H9 (cell line): ENCODE measurements around the gene PRKCZ. TPM values are rescaled to one million over a fixed set of nuclear protein-coding genes. Genes with fewer than 3 reads are reported as not detected.

Experiments used
- DNase-seq: peaks from one replicate; pipeline ENCODE4 v3.0.0-alpha.2; 2017
- H2AFZ ChIP-seq: one replicate; pipeline ENCODE4 v1.6.1; 2013; ENCODE audit warnings: mild to moderate bottlenecking, low read length, control low read depth, moderate library complexity
- H2AK5ac ChIP-seq: 2 replicates; pipeline ENCODE4 v1.6.1; 2013; ENCODE audit warnings: low read length, control low read depth, mixed read lengths; ENCODE audit not compliant: insufficient read length
- H2BK120ac ChIP-seq: one replicate; pipeline ENCODE4 v1.6.1; 2013; ENCODE audit warnings: low read depth, mild to moderate bottlenecking, low read length, control low read depth, inconsistent platforms; ENCODE audit not compliant: poor library complexity, severe bottlenecking
- H2BK12ac ChIP-seq: 2 replicates; pipeline ENCODE4 v1.6.1; 2013; ENCODE audit warnings: low read length, control low read depth, mixed read lengths, low read depth; ENCODE audit not compliant: insufficient read length
- H2BK15ac ChIP-seq: 2 replicates; pipeline ENCODE4 v1.6.1; 2013; ENCODE audit warnings: low read depth, low read length, control low read depth
- H2BK20ac ChIP-seq: one replicate; pipeline ENCODE4 v1.6.1; 2013; ENCODE audit warnings: low read depth, mild to moderate bottlenecking, low read length, control low read depth, inconsistent platforms; ENCODE audit not compliant: poor library complexity, severe bottlenecking
- H2BK5ac ChIP-seq: 2 replicates; pipeline ENCODE4 v1.6.1; 2013; ENCODE audit warnings: low read length, control low read depth, mixed read lengths; ENCODE audit not compliant: insufficient read length
- H3K14ac ChIP-seq: 2 replicates; pipeline ENCODE4 v1.6.1; 2013; ENCODE audit warnings: low read length, control low read depth; ENCODE audit not compliant: insufficient read depth
- H3K18ac ChIP-seq: 2 replicates; pipeline ENCODE4 v1.6.1; 2013; ENCODE audit warnings: low read depth, mild to moderate bottlenecking, mixed read lengths, low read length, control low read depth; ENCODE audit not compliant: insufficient read length
- H3K23ac ChIP-seq: 2 replicates; pipeline ENCODE4 v1.6.1; 2013; ENCODE audit warnings: low read length, control low read depth, mixed read lengths, low read depth; ENCODE audit not compliant: insufficient read length
- H3K23me2 ChIP-seq: 2 replicates; pipeline ENCODE4 v1.6.1; 2013; ENCODE audit warnings: low read depth, mild to moderate bottlenecking, mixed read lengths, low read length, control low read depth; ENCODE audit not compliant: insufficient read length, poor library complexity, severe bottlenecking
- H3K27ac ChIP-seq: 2 replicates; pipeline ENCODE4 v1.5.1; 2013; ENCODE audit warnings: low read length, control low read depth, mixed read lengths, low read depth; ENCODE audit not compliant: insufficient read length
- H3K27me3 ChIP-seq: 2 replicates; pipeline ENCODE4 v1.6.1; 2013; ENCODE audit warnings: low read length, control low read depth, inconsistent platforms; ENCODE audit not compliant: insufficient read depth
- H3K4ac ChIP-seq: 2 replicates; pipeline ENCODE4 v1.6.1; 2013; ENCODE audit warnings: low read depth, mild to moderate bottlenecking, control low read depth, inconsistent platforms, low read length, moderate library complexity
- H3K4me1 ChIP-seq: 2 replicates; pipeline ENCODE4 v1.6.1; 2013; ENCODE audit warnings: low read length, control low read depth, inconsistent platforms; ENCODE audit not compliant: insufficient read depth
- H3K4me2 ChIP-seq: 2 replicates; pipeline ENCODE4 v1.6.1; 2013; ENCODE audit warnings: low read length, control low read depth, mixed read lengths; ENCODE audit not compliant: insufficient read length, insufficient read depth
- H3K56ac ChIP-seq: 2 replicates; pipeline ENCODE4 v1.6.1; 2013; ENCODE audit warnings: low read depth, mild to moderate bottlenecking, mixed read lengths, low read length, control low read depth; ENCODE audit not compliant: insufficient read length
- H3K79me1 ChIP-seq: 2 replicates; pipeline ENCODE4 v1.6.1; 2013; ENCODE audit warnings: low read depth, mild to moderate bottlenecking, moderate library complexity, low read length, control low read depth, inconsistent platforms; ENCODE audit not compliant: insufficient read depth, poor library complexity, severe bottlenecking
- H3K79me2 ChIP-seq: 2 replicates; pipeline ENCODE4 v1.6.1; 2013; ENCODE audit warnings: low read length, control low read depth, inconsistent platforms; ENCODE audit not compliant: insufficient read depth
- H3K9ac ChIP-seq: 2 replicates; pipeline ENCODE4 v1.6.1; 2013; ENCODE audit warnings: low read length, control low read depth, mixed read lengths; ENCODE audit not compliant: insufficient read length; ENCODE audit errors: extremely low read depth
- H3K9me3 ChIP-seq: one replicate; pipeline ENCODE4 v1.6.1; 2013; ENCODE audit warnings: low read depth, low read length, inconsistent platforms; ENCODE audit not compliant: control insufficient read depth
- H3T11ph ChIP-seq: one replicate; pipeline ENCODE4 v1.6.1; 2013; ENCODE audit warnings: mild to moderate bottlenecking, low read length, control low read depth, inconsistent platforms
- H4K20me1 ChIP-seq: one replicate; pipeline ENCODE4 v1.6.1; 2013; ENCODE audit not compliant: control insufficient read depth, insufficient read length, insufficient read depth
- H4K5ac ChIP-seq: 2 replicates; pipeline ENCODE4 v1.6.1; 2013; ENCODE audit warnings: low read depth, mild to moderate bottlenecking, mixed read lengths, low read length, control low read depth; ENCODE audit not compliant: insufficient read length
- H4K8ac ChIP-seq: replicated peaks from 2 replicates; pipeline ENCODE4 v1.6.1; 2013; ENCODE audit warnings: low read length, control low read depth, mixed read lengths, low read depth; ENCODE audit not compliant: insufficient read length
- H4K91ac ChIP-seq: 2 replicates; pipeline ENCODE4 v1.6.1; 2013; ENCODE audit warnings: low read depth, mild to moderate bottlenecking, moderate library complexity, mixed read lengths, low read length, control low read depth; ENCODE audit not compliant: insufficient read length
- H3K27ac Mint-ChIP-seq, 3 experiments: 2 replicates in 2 of 3; 3 replicates in 1 of 3; pipeline ENCODE4 v1.8.0; 2020 to 2021; ENCODE audit warnings: mixed read lengths in 3 of 3, mild to moderate bottlenecking in 1 of 3, moderate library complexity in 1 of 3
- H3K27me3 Mint-ChIP-seq: 2 replicates; pipeline ENCODE4 v1.8.0; 2021; ENCODE audit warnings: low read depth, mild to moderate bottlenecking, moderate library complexity, mixed read lengths
- H3K36me3 Mint-ChIP-seq, 3 experiments: 2 replicates in 2 of 3; 3 replicates in 1 of 3; pipeline ENCODE4 v1.8.0; 2020 to 2021; ENCODE audit warnings: low read depth in 3 of 3, mixed read lengths in 3 of 3; ENCODE audit not compliant: insufficient read depth in 1 of 3
- H3K4me1 Mint-ChIP-seq, 2 experiments: 2 replicates each; pipeline ENCODE4 v1.8.0; 2020; ENCODE audit warnings: mixed read lengths in 2 of 2
- H3K4me3 Mint-ChIP-seq, 2 experiments: 2 replicates in 1 of 2; 3 replicates in 1 of 2; pipeline ENCODE4 v1.8.0; 2020 to 2021; ENCODE audit warnings: mild to moderate bottlenecking in 2 of 2, mixed read lengths in 2 of 2, moderate library complexity in 1 of 2
- H3K9me3 Mint-ChIP-seq, 2 experiments: 2 replicates in 1 of 2; 3 replicates in 1 of 2; pipeline ENCODE4 v1.8.0; 2020; ENCODE audit warnings: mild to moderate bottlenecking in 2 of 2, mixed read lengths in 2 of 2, moderate library complexity in 1 of 2
- CTCF ChIP-seq: fragments of 200-600 bp; sonication (generic); conservative IDR thresholded peaks from 3 replicates; pipeline ENCODE4 v1.8.0; 2021; ENCODE audit warnings: antibody characterized with exemption, mild to moderate bottlenecking
- WGBS: extraction: QIAGEN DNeasy Blood & Tissue Kit; methylation state at CpG from one replicate; pipeline ENCODE4 v1.1.7; 2013; ENCODE audit warnings: missing lambda C conversion rate, low lambda C conversion rate, mixed read lengths; ENCODE audit not compliant: insufficient read length; ENCODE audit errors: extremely low coverage; 5-methylcytosine and 5-hydroxymethylcytosine counted together
- total RNA-seq: library from RNA; stranded (reverse); gene quantifications from 2 replicates; pipeline ENCODE4 v1.2.1, GENCODE V29; 2021

Gene PRKCZ
- total RNA-seq, 1 experiment from 2014 or later = 48.4 TPM

- H2AK5ac ChIP-seq = no peak within 1 kb of the TSS
Observed at GRCh38 chr1:2003541-2004131, 46.6 kb upstream of the PRKCZ start, which contains the start of gene CFAP74. CFAP74 (minus strand) TSS chr1:2003786; CDS start chr1:1990956, 12,830 bp downstream.

More at GRCh38 chr1:2003541-2004131, 46.6 kb upstream of the PRKCZ start, which contains the start of gene CFAP74:
- no peak within 1 kb of the TSS for H2AFZ ChIP-seq
- H3K18ac ChIP-seq = no peak within 1 kb of the TSS
- H2BK20ac ChIP-seq = no peak within 1 kb of the TSS
- H2BK12ac ChIP-seq = no peak within 1 kb of the TSS
- no peak within 1 kb of the TSS for H4K8ac ChIP-seq
- H2BK120ac ChIP-seq = no peak within 1 kb of the TSS
- no peaks in the 10 kb centered on the region for H3K27me3 ChIP-seq
- H4K5ac ChIP-seq = no peak within 1 kb of the TSS
- H4K20me1 ChIP-seq = no peaks in the 10 kb centered on the region
- H2BK5ac ChIP-seq = no peak within 1 kb of the TSS
- DNase-seq = peak; percentile 87
- no peak within 1 kb of the TSS for H3T11ph ChIP-seq
- H3K23me2 ChIP-seq = peaks cover 6% of the 10 kb centered on the region
- no peaks in the 10 kb centered on the region for H3K79me2 ChIP-seq
- Mint-ChIP-seq H3K36me3 (no peaks in the 10 kb centered on the region), H3K27ac (no peak within 1 kb of the TSS), H3K4me3 (peak within 1 kb of the TSS; percentile 52 to 74), H3K4me1 (peaks cover 7 to 11% of the 10 kb centered on the region in 2 experiments), H3K27me3 (peaks cover 15% of the 10 kb centered on the region), H3K9me3 (no peaks in the 10 kb centered on the region)
- WGBS = no CpG with 5 or more reads among the region's 49 CpGs
- no peak within 1 kb of the TSS for H3K23ac ChIP-seq
- H2BK15ac ChIP-seq = no peak within 1 kb of the TSS
- no peak within 1 kb of the TSS for H3K56ac ChIP-seq
- no peaks in the 10 kb centered on the region for H3K4me1 ChIP-seq
- H3K14ac ChIP-seq = no peak within 1 kb of the TSS
- H3K79me1 ChIP-seq = no peaks in the 10 kb centered on the region
- TF ChIP-seq CTCF = no peak
- no peak within 1 kb of the TSS for H3K9ac ChIP-seq
- H3K4me2 ChIP-seq = peak within 1 kb of the TSS; percentile 26
- no peaks in the 10 kb centered on the region for H3K9me3 ChIP-seq
- no peak within 1 kb of the TSS for H4K91ac ChIP-seq
- no peak within 1 kb of the TSS for H3K4ac ChIP-seq
- no peak within 1 kb of the TSS for H3K27ac ChIP-seq
